GM08714 (cell line): Measurements from ENCODE around the gene IL1F10.

Experiments used
- H3K4me3 ChIP-seq: fragments of 200-500 bp; sonication (Bioruptor generic); 2 replicates; pipeline ENCODE4 v1.5.1; 2014; ENCODE audit warnings: mild to moderate bottlenecking, low read length, inconsistent platforms
- ZNF274 ChIP-seq: IDR thresholded peaks from 2 replicates; pipeline ENCODE4 v1.6.1; 2012; ENCODE audit warnings: mild to moderate bottlenecking, low read depth, low read length

The IL1F10 gene

DNA sequence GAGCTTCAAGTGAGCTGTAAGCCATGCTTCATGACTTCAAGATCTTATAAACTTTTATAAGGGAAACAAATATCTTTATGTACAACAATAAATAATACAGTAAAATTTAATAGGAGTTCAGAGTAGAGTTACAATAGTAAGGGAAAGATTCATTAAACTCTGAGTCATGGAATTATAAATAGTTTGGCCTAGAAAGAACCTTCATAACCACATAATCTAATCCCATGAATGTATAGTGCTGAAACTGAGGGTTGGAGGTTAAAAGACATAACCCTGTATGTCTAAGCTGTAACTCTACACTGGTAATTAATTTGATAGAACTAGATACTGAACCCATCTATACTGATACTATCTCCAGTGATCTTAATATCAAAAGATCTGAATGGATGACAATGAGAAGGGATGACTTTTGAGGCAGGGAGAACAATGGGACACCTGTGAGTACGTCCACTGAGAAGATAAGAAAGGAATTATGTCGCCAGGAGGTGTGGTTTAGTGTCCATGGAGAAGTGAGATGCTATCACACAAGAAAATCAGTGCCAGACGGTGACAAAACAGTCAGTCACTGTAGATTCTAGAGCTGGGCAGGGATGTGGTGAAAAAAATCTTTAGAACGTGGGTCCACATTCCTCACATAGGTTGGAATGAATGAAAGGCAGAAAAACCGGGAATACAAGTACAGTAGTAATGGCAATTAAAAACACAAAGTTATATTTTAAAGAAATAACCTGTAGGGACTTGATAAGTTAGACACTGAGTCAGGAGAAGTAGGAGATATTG lies 1.1 kb downstream of the IL1F10 start:
- TF ChIP-seq ZNF274, result no peak
- H3K4me3 ChIP-seq, result no peak overlapping the region

DNA sequence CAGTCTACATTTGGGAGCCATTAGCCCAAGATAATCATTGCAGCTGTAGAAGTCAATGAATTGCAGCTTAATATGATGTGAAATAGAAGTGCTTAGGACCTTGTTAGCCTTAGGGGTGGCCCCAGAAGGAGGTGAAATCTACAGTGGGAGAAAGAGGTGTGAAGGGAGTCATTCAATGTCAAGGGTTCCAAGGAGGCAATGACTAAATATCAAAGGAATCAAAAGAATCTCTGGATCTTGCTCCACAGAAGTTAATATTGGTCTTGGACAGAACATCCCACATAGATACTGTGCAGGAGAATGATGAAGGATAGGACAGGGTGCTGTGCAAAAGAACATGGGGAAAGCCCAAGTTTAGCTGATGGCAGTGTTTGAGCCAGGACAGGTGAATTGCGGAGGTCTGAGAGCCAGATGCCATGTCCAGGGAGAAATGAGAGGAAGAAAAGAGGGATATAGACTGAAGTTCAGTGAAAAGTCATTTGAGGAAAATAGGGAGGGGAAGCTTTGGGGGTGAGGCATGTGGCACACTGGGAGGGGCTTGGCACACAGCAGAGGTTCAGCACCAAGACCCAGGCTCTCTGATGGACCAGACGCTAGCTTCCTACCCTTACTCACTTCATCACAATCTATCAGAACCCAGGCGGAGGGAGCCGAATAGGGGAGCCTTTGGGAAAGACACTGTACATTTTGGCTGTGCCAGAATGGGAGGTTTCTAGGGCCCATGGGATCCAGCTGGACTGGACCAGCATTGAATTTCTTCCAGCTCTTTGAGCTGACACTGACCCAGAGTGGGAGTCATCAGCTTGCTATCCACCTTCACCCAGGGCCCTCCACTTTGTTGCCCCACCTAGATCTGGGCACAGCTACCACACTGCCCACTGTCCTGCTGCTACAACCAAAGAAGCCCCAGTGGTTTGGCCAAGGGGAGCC lies 2.2 kb downstream of the IL1F10 start:
- TF ChIP-seq ZNF274, result no peak
- no peak overlapping the region for H3K4me3 ChIP-seq

DNA sequence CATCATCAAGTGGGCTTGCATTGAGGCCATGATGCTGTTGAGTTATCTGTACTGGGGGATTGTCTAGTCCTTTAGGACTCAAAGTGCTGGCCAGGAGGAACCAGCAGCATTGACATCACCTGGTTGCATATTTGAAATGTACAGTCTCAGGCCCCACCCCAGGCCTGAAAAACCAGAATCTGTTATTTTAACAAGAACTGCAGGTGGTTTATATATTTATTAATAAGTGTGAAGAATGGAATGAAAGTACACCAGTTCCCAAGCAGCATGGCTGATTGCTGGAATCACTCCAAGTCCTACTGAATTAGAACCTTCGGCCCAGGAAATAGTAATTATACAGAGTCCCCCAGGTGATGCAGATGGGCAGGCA lies 2.8 kb downstream of the IL1F10 start:
- TF ChIP-seq ZNF274, result no peak
- no peak overlapping the region for H3K4me3 ChIP-seq

DNA sequence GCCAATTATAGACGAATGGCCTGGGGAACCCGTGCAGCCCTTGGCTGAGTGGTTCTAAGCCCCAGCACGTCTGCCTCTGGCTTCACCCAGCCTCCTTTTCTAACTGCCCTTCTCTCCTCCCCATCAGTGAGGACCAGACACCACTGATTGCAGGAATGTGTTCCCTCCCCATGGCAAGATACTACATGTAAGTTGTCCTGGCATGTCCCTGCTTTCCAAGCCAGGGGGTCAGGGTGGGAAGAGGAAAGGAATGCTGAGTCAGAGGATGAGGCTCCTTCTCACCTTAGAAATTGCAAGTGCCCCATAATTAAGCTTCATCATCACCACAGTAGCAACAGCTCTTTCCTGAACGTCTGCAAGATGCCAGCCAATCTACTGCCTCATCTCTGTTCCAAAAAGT lies 4.8 kb downstream of the IL1F10 start:
- TF ChIP-seq ZNF274, result no peak
- H3K4me3 ChIP-seq, result no peak overlapping the region

DNA sequence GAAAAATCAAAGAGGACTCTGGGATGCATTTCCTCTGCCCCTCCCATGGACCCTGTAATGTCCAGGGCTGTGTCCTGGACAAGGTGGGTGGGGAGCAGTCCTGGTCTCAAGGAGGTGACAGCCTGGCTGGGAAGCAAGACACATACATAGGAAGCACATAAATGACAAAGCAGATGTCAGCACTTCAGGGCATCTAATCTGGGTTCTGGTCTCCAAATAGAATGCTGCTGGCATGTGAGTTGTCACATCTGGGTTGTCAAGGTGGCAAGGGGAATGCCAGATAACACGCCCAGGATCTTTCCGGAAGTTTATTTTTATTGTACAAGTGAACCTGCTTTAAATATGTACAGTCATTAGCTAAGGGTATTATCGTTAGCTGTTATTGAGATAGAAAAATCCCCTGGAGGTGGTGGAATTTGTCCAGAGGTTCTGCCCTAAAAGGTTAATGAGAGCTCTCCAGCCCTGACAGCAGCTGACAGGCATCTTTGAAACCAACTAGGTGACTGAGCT lies 5.6 kb downstream of the IL1F10 start:
- no peak overlapping the region for H3K4me3 ChIP-seq
- TF ChIP-seq ZNF274, result no peak

DNA sequence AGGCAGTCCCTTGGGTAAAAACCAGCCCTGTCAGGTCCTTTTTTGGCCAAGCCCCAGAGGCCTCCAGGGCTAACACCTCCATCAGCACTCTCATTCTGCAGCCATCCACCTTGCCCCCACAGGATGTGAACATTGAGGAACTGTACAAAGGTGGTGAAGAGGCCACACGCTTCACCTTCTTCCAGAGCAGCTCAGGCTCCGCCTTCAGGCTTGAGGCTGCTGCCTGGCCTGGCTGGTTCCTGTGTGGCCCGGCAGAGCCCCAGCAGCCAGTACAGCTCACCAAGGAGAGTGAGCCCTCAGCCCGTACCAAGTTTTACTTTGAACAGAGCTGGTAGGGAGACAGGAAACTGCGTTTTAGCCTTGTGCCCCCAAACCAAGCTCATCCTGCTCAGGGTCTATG lies 7.3 kb downstream of the IL1F10 start:
- no peak overlapping the region for H3K4me3 ChIP-seq
- TF ChIP-seq ZNF274, result no peak

DNA sequence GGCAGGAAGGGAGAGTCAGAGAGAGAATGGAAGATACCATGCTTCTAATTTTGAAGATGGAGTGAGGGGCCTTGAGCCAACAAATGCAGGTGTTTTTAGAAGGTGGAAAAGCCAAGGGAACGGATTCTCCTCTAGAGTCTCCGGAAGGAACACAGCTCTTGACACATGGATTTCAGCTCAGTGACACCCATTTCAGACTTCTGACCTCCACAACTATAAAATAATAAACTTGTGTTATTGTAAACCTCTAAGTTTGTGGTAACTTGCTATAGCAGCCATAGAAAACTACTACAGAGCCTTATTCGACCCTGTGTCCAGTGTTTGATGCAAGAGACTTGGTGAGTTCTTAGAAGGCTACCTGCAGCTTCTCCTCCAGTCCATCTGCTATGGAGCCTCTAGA lies 7.8 kb downstream of the IL1F10 start:
- no peak overlapping the region for H3K4me3 ChIP-seq
- no peak for TF ChIP-seq ZNF274

DNA sequence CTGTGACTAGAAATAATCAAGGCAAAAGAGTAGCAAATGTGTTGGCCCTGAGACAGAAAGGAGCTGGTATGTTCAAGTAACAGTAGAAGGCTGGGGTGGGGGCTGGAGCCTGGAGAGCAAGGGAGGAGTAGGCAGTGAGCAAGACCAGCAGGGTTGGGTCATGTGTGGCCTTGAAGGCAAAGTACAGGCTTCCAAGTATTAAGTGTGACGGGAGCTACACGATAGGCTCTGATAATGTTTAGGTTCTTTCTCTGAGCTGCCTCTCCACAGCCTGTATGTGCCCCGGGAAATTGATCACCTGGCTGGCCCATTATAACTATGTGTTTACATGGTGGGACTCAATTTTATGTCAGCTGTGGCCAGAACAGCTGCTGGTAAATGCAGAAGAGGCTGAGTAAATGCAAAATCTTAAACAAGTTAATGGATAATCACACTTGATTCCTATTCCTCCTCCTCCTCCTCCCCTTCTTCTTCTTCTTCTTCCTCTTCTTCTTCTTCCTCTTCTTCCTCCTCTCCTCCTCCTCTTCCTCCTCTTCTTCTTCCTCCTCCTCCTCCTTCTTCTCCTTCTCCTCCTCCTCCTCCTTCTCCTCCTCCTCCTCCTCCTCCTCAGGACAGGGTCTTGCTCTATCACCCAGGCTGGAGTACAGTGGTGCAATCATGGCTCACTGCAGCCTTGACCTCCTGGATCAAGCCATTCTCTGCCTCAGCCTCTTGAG lies 9.3 kb downstream of the IL1F10 start:
- no peak overlapping the region for H3K4me3 ChIP-seq
- no peak for TF ChIP-seq ZNF274

DNA sequence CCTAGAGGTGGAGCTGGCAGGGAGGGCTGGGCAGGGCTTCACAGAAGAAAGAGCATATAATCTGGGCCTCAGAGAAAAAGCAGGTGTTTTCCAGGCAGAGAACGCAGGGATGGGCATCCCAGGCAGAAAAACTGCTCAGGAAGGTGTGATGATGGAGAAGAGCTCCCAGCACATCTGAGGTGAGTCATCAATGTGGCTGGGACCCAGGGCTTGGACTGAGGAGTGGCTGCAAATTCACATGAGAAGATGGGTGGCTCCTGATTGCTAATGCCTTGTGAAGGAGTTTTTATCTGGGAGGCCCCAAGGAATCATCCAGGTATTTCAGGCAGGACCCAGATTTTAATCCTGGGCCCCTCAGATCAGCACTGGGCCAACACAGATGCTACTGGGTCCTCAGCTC lies 10.2 kb downstream of the IL1F10 start:
- no peak for TF ChIP-seq ZNF274
- no peak overlapping the region for H3K4me3 ChIP-seq

DNA sequence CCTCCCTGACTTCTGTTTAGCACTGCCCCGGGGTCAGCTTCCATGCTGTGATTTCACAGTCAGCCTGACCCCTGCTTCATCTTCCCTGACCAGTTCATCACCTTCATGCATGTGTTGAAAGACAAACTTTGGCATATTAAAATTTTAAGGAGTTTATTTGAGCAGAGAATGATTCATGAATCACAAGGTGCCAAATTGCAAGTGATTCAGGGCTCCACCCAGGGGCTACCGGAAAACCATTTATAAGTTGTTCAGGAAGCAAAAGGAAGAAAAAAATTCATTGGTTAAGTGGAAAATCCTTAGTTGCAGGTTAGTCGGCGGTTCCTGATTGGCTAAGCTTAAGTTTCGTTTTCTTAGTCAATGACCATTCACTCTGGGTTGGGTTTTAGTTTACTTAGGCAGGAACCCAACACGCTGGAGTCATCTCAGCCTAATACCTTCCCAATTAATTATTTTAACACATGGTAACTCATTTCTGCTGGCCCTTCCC lies 10.6 kb downstream of the IL1F10 start:
- TF ChIP-seq ZNF274, result no peak
- H3K4me3 ChIP-seq, result no peak overlapping the region

DNA sequence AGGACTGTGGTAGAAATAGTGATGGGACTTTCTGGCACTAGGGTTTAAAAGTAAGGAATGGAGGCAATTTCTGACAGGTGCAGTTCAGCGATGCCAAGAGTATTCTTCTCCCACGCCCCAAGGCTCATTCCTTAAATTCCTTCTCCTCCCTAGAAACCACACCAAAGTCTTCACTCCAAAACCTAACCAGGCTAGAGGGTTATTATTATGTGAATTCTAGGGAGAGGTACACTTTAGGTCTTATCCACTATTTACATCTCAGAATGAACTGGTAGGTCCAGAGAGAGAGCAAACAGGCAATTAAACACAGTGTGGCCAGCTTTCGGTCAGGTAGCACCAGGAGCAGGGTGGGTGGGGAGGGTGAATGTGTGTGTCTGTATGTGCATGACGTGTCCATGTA lies 11.4 kb downstream of the IL1F10 start:
- no peak overlapping the region for H3K4me3 ChIP-seq
- TF ChIP-seq ZNF274, result no peak

DNA sequence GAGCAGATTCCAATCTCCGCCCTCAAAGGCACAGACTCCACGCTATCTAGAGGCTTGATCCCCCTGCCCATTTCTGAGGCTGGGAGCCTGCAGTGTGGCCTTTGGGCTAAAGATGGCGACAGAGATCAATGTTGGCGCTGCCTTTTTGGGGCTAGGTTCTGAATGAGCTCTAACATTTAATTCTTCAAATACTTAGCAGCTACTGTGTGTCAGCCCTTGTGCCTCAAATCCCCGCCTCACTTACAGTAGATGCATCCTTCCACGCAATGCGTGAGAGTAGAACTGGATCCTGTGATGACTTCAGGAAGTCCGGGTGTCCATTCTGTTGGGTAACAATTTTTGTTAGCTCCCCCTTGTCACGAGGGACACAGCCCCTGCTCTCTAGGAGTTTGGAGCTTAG lies 12.4 kb downstream of the IL1F10 start:
- TF ChIP-seq ZNF274, result no peak
- no peak overlapping the region for H3K4me3 ChIP-seq

DNA sequence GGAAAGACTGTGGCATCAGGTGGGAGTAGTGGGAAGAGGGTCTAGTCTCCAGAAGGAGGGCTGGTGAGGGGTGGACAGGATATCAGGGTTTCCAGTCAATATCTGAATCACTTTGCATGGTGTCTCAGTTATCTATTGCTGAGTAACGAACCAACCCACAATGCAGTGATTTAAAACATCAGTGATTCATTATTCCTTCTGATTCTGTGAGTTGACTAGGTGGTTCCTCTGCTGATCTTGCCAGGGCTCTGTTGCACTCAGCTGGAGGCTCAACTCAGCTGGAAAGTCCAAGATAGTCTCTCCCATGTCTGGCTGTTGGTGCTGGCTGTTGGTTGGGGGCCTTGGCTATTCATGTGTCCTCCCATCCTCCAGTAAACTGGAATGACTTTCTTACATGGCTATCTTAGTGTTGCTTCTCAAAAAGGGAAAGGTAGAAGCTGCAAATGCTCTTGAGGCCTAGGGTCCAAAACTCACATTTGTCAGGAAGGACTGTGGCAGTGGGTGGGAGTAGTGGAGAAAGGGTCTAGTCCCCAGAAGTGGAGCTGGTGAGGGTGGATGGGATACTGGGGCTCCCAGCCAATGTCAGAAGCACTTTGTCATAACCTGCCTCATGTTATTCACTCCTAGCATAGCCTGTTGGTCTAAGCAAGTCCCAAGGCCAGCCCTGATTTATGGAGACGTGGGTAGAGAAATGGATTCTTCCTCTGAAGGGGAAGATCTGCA lies 13.9 kb downstream of the IL1F10 start:
- no peak for TF ChIP-seq ZNF274
- H3K4me3 ChIP-seq, result no peak overlapping the region

DNA sequence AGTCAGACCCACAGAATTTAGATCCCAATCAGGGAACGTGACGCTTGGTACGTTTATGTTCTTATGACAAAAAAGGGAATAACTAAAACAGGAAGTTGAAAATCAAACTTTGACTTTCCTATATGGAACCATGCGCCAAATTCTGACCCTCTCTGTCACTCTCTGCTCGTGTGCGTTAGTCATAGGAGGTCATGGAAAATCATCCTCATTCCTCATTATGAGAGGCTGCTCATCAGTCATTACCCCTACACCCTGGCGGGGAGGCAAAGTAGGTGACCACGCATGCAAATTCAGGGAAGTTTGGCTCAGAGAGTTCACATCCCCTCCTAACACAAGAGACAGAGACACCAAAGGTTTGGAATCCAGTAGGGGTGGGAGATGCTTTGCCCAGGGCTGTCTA lies 15.5 kb downstream of the IL1F10 start:
- no peak for TF ChIP-seq ZNF274
- H3K4me3 ChIP-seq, result no peak overlapping the region
